ENCODE results near the gene CYP2S1.
"Not testable (repeated sequence)": the region's sequence is repeated elsewhere in the genome, so short reads cannot be mapped to it uniquely, and the experiment has no call there.

Gene CYP2S1

GRCh38 chr19:41192574-41193429 lies at the start of gene CYP2S1:
TSS of gene CYP2S1 (plus strand) at chr19:41193219. CDS start at chr19:41193265, 46 bp downstream.
- DNase-seq = peak in 1 of 2 experiments; percentile 3

GRCh38 chr19:41144403-41144802 lies 48.6 kb upstream of the CYP2S1 start:
- DNase-seq = peak; percentile 72 to 83

GRCh38 chr19:41149831-41150230 lies 43.2 kb upstream of the CYP2S1 start:
- DNase-seq = no peak

- DNase-seq = not testable (repeated sequence)
Observed at GRCh38 chr19:41150986-41151385, 42.0 kb upstream of the CYP2S1 start.

GRCh38 chr19:41154060-41154459 lies 39.0 kb upstream of the CYP2S1 start:
- DNase-seq = no peak

- no peak for DNase-seq
Observed at GRCh38 chr19:41156207-41156606, 36.8 kb upstream of the CYP2S1 start.

GRCh38 chr19:41159881-41160280 lies 33.1 kb upstream of the CYP2S1 start:
- no peak for DNase-seq

GRCh38 chr19:41161903-41162302 lies 31.1 kb upstream of the CYP2S1 start:
- no peak for DNase-seq

GRCh38 chr19:41166944-41167804 lies 25.8 kb upstream of the CYP2S1 start:
- no peak for DNase-seq

- no peak for DNase-seq
Observed at GRCh38 chr19:41172297-41173164, 20.5 kb upstream of the CYP2S1 start.

- DNase-seq = no peak
Observed at GRCh38 chr19:41174297-41174928, 18.6 kb upstream of the CYP2S1 start.

- peak; percentile 65 to 75 for DNase-seq
Observed at GRCh38 chr19:41175801-41176777, 16.9 kb upstream of the CYP2S1 start.

GRCh38 chr19:41180173-41180572 lies 12.8 kb upstream of the CYP2S1 start:
- not testable (repeated sequence) for DNase-seq

- no peak for DNase-seq
Observed at GRCh38 chr19:41186971-41187883, 5.8 kb upstream of the CYP2S1 start.

- DNase-seq = no peak
Observed at GRCh38 chr19:41187884-41188279, 5.1 kb upstream of the CYP2S1 start.

- DNase-seq = no peak
Observed at GRCh38 chr19:41189425-41190065, 3.5 kb upstream of the CYP2S1 start.

GRCh38 chr19:41193430-41194156 lies 574 bp downstream of the CYP2S1 start:
- no peak for DNase-seq

GRCh38 chr19:41194157-41194552 lies 1.1 kb downstream of the CYP2S1 start:
- DNase-seq = peak; percentile 66 to 78
